Activated naive CD4-positive, alpha-beta T cell treated with anti-CD3 and anti-CD28 coated beads, Interleukin-2, amount 10 ng/mL, durations not matched to agents 7 days and 5 days (primary cell): ENCODE measurements around the gene LHX1.

Experiments used
- CTCF ChIA-PET: fragments of 350-600 bp; sonication (Branson Sonifier 250); formaldehyde crosslinking; loops from one replicate; lab custom pipeline; 2021; ENCODE audit warnings: antibody characterized with exemption; lab: Charles Lee
- DNase-seq: peaks from one replicate; pipeline ENCODE4 v3.0.0-alpha.2; 2020
- H3K27ac Mint-ChIP-seq: one replicate; pipeline ENCODE4 v1.8.0; 2021; ENCODE audit warnings: mild to moderate bottlenecking, moderate library complexity, mixed read lengths
- H3K27me3 Mint-ChIP-seq: one replicate; pipeline ENCODE4 v1.8.0; 2021; ENCODE audit warnings: mild to moderate bottlenecking, mixed read lengths
- H3K36me3 Mint-ChIP-seq: one replicate; pipeline ENCODE4 v1.8.0; 2021; ENCODE audit warnings: mixed read lengths
- H3K4me1 Mint-ChIP-seq: one replicate; pipeline ENCODE4 v1.8.0; 2021; ENCODE audit warnings: mixed read lengths
- H3K4me3 Mint-ChIP-seq: one replicate; pipeline ENCODE4 v1.8.0; 2021; ENCODE audit warnings: mild to moderate bottlenecking, moderate library complexity, mixed read lengths
- H3K9me3 Mint-ChIP-seq: one replicate; pipeline ENCODE4 v1.8.0; 2021; ENCODE audit warnings: mixed read lengths

Gene LHX1

DNA sequence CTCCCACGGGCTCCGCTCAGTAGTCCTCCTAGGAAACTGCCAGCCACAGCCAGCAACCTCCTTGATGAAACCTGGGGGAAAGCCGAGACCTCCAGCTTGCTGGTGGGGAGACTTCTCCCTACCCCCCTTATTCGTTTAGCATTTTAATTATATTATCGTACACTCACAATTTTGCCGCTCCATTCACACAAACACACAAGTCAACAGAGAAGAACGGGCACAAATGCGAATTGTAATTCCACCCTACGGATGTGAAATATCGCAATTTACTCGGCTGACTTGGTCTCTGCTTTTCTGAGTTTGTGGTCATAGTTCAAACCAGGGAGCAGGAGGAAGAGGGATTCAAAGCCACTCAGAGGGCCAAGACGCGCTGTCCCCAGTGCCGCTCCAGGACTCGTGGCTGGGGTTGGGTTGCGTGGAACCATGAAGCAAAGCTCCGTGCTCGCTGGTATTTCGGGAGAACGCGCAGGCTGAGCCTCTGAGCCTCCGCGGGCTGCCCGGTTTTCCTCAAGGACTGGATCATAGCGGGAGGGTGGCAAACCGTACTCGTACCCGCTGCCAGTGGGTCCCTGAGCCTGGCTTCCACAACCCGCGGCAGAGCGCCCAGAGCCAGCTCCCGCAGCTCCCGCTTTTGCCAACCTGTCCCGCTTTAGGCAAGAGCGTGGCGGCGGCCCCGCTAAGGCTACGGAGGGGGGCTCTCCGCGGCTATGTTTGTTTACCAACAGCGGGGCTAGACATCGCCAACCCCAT, 2.0 kb downstream of the LHX1 start:
- H3K27ac Mint-ChIP-seq = peak overlapping the region; percentile 86
- peaks cover 50% of the 10 kb centered on the region for H3K4me1 Mint-ChIP-seq
- peak overlapping the region; percentile 33 for H3K4me3 Mint-ChIP-seq
- H3K36me3 Mint-ChIP-seq = peaks cover 4% of the 10 kb centered on the region
- DNase-seq = no peak
- peaks cover 99% of the 10 kb centered on the region for H3K27me3 Mint-ChIP-seq
- CTCF ChIA-PET = no interaction called here
- no peaks in the 10 kb centered on the region for H3K9me3 Mint-ChIP-seq

DNA sequence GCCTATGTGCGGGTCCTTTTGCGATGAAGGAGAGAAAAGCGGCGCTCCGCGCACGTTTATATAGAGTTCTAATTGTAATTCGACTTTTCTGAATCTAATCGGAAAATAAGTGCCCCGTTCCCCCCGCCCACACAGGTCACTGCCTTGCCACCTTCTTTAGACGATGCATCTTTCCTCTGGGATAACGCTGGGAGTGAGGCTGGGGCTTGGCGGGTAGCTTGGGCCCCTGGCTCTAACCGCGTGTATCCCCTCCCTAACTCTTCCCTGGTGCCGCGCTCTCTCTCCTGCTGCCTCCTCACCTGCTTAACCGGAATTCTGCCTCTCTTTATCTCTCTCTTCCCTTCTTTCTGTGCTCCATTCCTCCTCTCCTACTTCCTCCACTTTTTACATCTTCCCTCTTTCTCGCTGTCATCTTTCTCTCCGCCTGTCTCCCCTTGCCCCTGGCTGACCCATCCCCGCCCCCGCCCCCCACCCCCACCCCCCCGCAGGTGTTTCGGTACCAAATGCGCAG, 2.6 kb downstream of the LHX1 start:
- CTCF ChIA-PET = no interaction called here
- Mint-ChIP-seq H3K36me3 (peaks cover 4% of the 10 kb centered on the region), H3K27me3 (peaks cover 99% of the 10 kb centered on the region), H3K4me1 (peaks cover 50% of the 10 kb centered on the region), H3K27ac (peak overlapping the region; percentile 82), H3K4me3 (no peak overlapping the region), H3K9me3 (no peaks in the 10 kb centered on the region)
- DNase-seq = no peak

DNA sequence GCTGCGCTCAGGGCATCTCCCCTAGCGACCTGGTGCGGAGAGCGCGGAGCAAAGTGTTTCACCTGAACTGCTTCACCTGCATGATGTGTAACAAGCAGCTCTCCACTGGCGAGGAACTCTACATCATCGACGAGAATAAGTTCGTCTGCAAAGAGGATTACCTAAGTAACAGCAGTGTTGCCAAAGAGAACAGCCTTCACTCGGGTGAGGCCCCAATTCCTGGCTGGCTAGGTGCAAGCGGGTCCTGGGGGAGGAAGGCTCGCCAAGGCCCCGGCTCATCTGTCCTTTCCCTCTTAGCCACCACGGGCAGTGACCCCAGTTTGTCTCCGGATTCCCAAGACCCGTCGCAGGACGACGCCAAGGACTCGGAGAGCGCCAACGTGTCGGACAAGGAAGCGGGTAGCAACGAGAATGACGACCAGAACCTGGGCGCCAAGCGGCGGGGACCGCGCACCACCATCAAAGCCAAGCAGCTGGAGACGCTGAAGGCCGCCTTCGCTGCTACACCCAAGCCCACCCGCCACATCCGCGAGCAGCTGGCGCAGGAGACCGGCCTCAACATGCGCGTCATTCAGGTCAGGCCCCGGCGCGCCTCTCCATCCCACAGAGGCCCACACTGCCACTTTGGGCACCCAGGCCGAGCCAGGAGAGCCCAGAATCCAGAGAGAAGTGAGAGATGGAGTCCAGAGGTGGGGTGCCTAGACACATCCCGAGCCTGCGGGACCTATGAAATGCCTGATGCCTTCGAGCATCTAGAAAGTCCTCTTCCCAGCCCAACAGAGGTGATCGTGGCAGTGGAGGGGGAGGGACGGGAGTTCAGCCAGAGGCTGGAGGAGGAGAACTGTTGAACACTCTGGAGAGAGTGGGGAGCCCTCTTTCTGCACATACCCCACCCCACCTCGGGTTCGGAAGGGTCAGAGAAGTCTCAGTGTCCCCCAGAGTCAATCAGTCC, 3.3 kb downstream of the LHX1 start:
- Mint-ChIP-seq H3K27ac (peak overlapping the region; percentile 72), H3K27me3 (peaks cover 99% of the 10 kb centered on the region), H3K9me3 (no peaks in the 10 kb centered on the region), H3K36me3 (peaks cover 4% of the 10 kb centered on the region), H3K4me3 (no peak overlapping the region), H3K4me1 (peaks cover 44% of the 10 kb centered on the region)
- CTCF ChIA-PET = no interaction called here
- DNase-seq = no peak

DNA sequence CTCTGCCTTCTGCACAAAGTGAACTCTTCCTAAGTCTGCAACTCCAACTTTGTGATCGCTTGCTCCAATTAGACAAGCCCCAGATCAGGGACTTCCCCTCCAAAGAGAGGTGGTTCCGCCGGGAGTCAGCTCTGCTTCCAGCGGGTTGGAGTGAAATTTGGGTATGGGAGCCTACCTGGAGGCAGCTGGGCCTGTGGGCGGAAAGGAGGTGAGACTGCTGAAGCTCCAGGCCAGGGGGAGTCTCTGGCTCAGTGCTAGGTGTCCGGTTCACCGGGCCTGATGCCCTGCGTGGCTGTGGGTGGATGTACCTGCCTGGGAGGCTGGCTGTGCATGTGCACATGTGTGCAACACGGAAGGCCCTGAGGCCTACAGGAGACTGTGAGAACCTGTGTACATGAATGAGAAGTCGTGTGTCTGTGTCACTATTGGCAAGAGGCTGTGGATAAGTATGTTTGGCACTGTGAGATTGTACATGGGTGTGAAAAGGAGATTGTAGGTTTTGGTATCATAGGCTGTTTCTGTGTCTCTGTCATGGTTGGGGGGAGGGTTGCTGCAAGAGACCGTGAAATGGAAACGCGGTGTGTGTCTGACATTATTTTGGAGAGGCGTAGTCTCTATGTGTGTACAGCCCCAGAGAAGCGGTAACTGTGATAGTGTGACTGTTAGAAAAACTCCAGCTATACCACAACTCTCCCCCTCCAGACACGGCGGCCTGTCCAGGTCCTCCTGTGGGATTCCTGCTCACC, 4.2 kb downstream of the LHX1 start:
- H3K4me1 Mint-ChIP-seq = peaks cover 35% of the 10 kb centered on the region
- peak overlapping the region; percentile 31 for H3K4me3 Mint-ChIP-seq
- H3K36me3 Mint-ChIP-seq = peaks cover 4% of the 10 kb centered on the region
- CTCF ChIA-PET = interaction anchor here (0.6 kb wide), 1 partner anchor 105 kb away, joined by 3 read pairs; no protein-coding TSS in a partner anchor
- H3K9me3 Mint-ChIP-seq = no peaks in the 10 kb centered on the region
- peak overlapping the region; percentile 63 for H3K27ac Mint-ChIP-seq
- DNase-seq = no peak
- peaks cover 99% of the 10 kb centered on the region for H3K27me3 Mint-ChIP-seq

DNA sequence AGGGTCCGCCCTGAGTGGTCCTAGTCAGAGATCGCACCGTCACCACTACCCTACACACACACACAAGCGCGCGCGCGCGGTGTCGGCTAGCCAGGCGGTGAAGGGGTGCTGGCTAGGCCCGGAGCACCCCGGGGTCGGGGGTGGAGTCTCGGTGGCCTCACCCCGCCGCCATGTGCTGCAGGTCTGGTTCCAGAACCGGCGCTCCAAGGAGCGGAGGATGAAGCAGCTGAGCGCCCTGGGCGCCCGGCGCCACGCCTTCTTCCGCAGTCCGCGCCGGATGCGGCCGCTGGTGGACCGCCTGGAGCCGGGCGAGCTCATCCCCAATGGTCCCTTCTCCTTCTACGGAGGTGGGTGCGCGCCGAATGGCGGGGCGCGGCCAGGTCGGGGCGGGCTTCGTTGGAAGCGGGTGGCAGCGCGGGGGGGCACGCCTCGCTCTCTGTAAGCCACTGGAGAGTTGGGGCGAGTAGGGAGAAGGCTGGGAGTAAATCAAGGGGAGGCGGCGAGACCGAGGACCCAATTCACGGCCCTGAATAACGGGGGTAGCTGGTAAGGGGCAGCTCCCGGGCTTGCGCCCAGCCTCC, 4.8 kb downstream of the LHX1 start:
- Mint-ChIP-seq H3K27me3 (peaks cover 99% of the 10 kb centered on the region), H3K9me3 (no peaks in the 10 kb centered on the region), H3K36me3 (peaks cover 4% of the 10 kb centered on the region), H3K4me3 (no peak overlapping the region), H3K4me1 (peaks cover 36% of the 10 kb centered on the region), H3K27ac (peak overlapping the region; percentile 63)
- CTCF ChIA-PET = interaction anchor here (0.6 kb wide), 1 partner anchor 105 kb away, joined by 3 read pairs; no protein-coding TSS in a partner anchor
- DNase-seq = no peak

DNA sequence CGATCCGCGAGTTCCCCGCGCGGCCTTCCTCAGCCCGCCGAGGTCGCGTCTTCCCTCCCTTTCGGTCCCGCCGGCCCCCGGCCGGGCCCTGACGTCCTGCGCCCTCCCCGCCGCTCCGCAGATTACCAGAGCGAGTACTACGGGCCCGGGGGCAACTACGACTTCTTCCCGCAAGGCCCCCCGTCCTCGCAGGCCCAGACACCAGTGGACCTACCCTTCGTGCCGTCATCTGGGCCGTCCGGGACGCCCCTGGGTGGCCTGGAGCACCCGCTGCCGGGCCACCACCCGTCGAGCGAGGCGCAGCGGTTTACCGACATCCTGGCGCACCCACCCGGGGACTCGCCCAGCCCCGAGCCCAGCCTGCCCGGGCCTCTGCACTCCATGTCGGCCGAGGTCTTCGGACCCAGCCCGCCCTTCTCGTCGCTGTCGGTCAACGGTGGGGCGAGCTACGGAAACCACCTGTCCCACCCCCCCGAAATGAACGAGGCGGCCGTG, 5.4 kb downstream of the LHX1 start:
- peaks cover 99% of the 10 kb centered on the region for H3K27me3 Mint-ChIP-seq
- H3K4me1 Mint-ChIP-seq = peaks cover 32% of the 10 kb centered on the region
- DNase-seq = no peak
- no peaks in the 10 kb centered on the region for H3K9me3 Mint-ChIP-seq
- H3K4me3 Mint-ChIP-seq = no peak overlapping the region
- CTCF ChIA-PET = no interaction called here
- H3K36me3 Mint-ChIP-seq = peaks cover 4% of the 10 kb centered on the region
- no peak overlapping the region for H3K27ac Mint-ChIP-seq

DNA sequence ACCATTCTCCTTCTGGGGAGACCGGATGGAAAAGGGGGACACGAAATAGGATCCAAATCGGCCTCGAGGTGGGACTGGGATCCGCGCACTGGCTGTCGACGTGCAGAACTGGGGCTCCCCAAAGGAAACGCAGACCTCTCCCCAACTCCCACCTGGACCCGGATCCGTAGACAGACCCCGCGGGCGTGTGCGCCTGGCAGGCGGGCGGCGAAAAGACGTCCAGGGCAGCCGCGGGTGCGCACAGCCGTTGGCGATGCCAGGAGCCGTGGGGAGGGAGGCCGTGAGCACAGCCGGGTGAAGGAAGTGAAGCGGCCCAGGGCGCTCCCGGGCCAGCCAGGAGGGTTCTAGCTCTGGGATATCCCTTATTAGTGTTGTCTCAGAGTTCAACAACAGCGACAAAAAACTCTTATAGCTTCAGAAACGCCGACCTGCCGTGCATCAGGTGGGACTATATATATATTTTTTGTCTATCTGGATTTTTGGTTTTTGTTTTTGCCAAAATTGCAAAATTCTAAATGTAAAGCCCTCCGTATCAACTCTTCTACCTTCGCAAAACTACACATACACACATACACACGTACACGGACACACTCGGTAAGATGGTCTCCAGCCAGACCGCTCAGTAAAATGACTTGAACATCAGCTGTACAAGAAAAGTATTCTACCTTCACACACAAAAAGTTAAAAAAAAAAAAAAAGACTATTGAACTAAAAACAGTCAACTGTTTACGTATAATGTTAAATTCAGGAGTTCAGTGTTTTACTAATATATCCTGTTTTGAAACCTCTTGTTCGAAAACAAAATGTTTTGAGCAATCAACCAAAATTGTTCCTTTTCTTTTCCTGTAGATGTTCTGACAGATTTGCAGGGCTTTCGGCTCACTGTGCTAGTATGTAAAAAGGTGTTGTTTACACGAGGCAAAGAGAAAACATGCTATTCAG, 6.2 kb downstream of the LHX1 start:
- H3K27ac Mint-ChIP-seq = peak overlapping the region; percentile 55
- no peaks in the 10 kb centered on the region for H3K9me3 Mint-ChIP-seq
- peaks cover 34% of the 10 kb centered on the region for H3K4me1 Mint-ChIP-seq
- H3K4me3 Mint-ChIP-seq = no peak overlapping the region
- peaks cover 5% of the 10 kb centered on the region for H3K36me3 Mint-ChIP-seq
- CTCF ChIA-PET = no interaction called here
- no peak for DNase-seq
- peaks cover 94% of the 10 kb centered on the region for H3K27me3 Mint-ChIP-seq

DNA sequence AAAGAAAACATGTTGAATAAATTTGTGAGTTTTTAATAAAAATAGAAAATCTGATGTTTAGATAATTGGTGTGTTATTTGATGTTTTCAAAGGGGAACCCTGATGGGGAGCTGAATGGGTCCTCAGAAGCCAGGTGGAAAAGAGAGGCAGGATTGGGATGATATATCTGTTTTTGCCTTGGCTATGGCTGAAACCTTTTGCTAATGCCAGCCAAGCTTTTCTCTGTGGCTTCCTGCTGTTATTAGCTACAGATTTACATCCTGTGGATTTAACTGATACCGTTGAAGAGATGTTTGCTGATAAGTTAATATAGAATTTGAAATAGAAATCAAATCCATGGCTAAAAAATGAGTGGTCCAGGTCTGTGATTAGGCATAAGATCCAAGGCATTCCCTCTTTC, 7.3 kb downstream of the LHX1 start:
- CTCF ChIA-PET = interaction anchor here (0.6 kb wide), 1 partner anchor 14 kb away, joined by 3 read pairs; no protein-coding TSS in a partner anchor
- H3K27me3 Mint-ChIP-seq = peaks cover 87% of the 10 kb centered on the region
- no peaks in the 10 kb centered on the region for H3K9me3 Mint-ChIP-seq
- no peak for DNase-seq
- no peak overlapping the region for H3K4me3 Mint-ChIP-seq
- H3K27ac Mint-ChIP-seq = no peak overlapping the region
- H3K4me1 Mint-ChIP-seq = peaks cover 35% of the 10 kb centered on the region
- peaks cover 9% of the 10 kb centered on the region for H3K36me3 Mint-ChIP-seq

DNA sequence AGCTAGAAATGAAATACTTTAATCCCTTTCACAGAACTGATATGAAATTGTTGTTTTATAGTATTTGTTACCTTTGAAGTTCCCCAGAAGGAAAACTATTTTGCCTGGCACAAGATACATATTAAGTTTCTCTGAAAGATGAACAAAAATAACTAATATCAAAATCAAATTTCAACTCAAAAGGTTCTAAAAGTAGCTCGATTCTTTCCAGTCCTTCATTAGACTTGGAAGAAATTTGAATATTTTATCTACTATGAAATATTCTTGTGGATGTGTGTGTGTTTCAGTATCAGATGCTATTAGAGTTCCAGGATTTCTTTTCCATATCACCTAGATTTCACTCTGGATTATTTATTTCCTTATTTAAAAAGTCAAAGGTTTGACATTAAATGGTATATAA, 7.9 kb downstream of the LHX1 start:
- DNase-seq = no peak
- CTCF ChIA-PET = interaction anchor here (0.6 kb wide), 1 partner anchor 14 kb away, joined by 3 read pairs; no protein-coding TSS in a partner anchor
- H3K27ac Mint-ChIP-seq = no peak overlapping the region
- peaks cover 81% of the 10 kb centered on the region for H3K27me3 Mint-ChIP-seq
- H3K4me3 Mint-ChIP-seq = no peak overlapping the region
- peaks cover 39% of the 10 kb centered on the region for H3K4me1 Mint-ChIP-seq
- H3K36me3 Mint-ChIP-seq = peaks cover 13% of the 10 kb centered on the region
- H3K9me3 Mint-ChIP-seq = no peaks in the 10 kb centered on the region

DNA sequence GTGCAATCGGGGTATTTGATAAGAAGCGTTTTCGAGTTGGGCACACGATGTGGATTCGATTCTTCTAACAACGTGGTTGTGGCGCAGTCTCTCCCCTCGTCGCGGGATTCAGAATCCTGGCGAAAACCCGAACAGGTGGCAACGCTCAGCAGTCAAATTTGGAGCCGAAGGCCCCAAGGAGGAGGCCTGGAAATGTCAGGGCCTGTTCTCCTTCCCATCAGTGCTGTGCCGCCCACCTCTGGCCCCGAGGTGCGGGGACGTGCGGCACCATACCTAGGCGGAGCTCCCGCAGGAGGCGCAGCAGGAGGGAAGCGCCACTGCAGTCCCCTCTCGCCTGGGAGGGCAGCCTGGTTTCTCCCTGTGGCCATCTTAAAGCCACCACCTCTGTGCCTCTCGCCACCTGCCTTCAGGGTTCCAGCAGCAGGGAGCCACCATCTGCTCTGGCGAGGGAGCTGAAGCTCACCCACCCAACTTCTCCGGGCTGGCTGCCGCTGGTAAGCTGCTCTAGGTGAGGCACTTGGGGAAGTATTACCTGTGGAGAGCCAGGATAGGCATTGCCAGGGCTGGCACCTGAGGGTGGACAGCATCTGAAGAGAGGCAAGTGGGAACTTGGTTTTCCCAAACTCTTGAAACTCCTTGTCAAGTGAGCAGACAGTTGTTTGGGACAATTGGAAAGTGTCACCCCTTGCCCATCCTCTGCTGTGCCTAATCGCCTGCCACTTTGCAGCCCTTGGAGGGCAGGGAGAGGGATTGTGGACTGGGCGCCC, 8.9 kb downstream of the LHX1 start:
- Mint-ChIP-seq H3K27me3 (peaks cover 71% of the 10 kb centered on the region), H3K4me3 (no peak overlapping the region), H3K4me1 (peaks cover 48% of the 10 kb centered on the region), H3K9me3 (no peaks in the 10 kb centered on the region), H3K36me3 (peaks cover 22% of the 10 kb centered on the region), H3K27ac (no peak overlapping the region)
- no peak for DNase-seq
- CTCF ChIA-PET = no interaction called here

DNA sequence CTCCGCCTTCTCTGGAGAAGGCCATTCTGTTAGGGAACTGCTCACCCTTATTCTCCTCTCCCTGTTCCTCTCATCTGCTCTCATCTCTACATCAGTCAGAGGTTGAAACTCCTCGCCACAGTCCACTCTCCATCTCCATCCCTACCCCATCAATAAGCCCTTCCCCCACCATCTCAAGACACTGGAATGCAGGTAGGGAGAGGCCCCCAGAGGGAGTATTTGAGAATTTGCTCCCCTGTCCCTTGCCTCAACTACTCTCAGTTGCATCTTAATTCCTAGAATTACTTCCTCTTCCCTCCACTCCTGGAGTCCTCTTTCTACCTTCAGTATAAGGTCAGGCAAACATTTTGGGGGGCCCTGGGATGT, 9.4 kb downstream of the LHX1 start:
- peaks cover 65% of the 10 kb centered on the region for H3K27me3 Mint-ChIP-seq
- H3K4me1 Mint-ChIP-seq = peaks cover 44% of the 10 kb centered on the region
- H3K4me3 Mint-ChIP-seq = no peak overlapping the region
- no peaks in the 10 kb centered on the region for H3K9me3 Mint-ChIP-seq
- no peak overlapping the region for H3K27ac Mint-ChIP-seq
- CTCF ChIA-PET = no interaction called here
- DNase-seq = no peak
- peaks cover 22% of the 10 kb centered on the region for H3K36me3 Mint-ChIP-seq
